GM18861 (cell line): Measurements from ENCODE around the gene NKAIN4.

Experiments used
- ATAC-seq: cut with Tn5 transposase; IDR thresholded peaks from one replicate; pipeline ENCODE4 v1.9.1; 2021; ENCODE audit not compliant: unreplicated experiment

Gene NKAIN4

GRCh38 chr20:63274381-63275228, 20.3 kb upstream of the NKAIN4 start:
- ATAC-seq = no peak

DNA sequence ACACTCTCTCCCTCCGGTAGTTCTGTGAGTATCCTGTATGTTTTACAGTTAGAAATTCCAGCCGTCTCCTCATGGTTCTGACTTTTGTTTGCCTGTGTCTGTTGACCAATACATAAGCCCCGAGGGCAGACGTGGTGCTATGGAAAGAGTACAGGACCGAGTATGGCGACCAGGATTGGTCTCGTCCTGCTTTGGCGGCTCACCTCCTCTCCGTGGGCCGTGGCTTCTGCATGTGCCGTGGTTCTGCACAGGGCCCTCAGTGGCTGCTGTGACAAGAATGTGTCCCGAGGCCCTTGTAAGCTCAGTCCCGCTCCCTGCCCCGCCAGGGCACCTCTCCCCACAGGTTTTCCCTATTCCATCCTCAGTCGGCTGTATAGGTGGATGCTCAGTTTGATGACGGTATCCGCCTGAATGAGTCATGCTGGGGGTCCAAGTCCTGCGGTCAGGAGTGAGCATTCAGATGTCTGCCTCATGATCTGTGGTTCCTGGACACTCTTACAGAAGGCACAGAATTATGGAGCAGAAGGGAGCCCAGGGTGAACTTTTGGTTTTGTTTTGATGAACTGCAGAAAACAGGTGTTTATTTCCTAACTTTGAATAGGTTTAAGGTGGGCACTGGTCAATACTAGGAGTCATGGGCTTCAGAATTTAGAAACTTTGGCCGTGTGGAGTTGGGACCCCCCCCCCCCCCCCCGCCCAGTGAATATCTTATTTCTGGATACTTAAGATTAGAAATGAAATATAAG, 19.5 kb upstream of the NKAIN4 start:
- ATAC-seq = no peak

DNA sequence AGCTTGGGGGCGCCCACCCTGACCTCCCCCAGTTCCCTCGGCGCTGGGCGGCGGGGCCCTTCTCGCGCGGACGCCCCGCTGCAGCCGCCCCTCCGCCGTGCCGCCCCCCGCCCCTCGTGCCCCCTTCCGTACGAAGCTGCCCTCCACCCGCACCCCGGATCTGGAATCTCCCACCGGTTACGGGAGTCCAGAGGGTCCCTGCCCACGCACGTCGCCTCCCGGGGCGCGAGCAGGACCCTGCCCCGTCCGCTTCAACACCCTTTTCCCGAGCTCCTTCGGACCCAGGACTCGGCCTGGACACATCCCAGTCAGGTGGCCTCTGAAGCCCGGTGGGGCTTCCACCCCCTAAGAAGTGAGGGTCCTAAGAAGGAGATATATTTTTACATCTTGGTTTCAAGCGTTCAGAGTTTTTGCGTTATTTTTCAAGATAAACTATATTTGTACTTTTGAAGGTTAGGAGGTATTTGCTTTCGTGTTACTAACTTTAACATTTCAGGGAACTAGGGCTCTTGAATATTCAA, 18.9 kb upstream of the NKAIN4 start:
- no peak for ATAC-seq

- ATAC-seq = peak; percentile 78
Observed at GRCh38 chr20:63272105-63273058, 18.1 kb upstream of the NKAIN4 start, which contains the start of gene ARFGAP1. ARFGAP1 (plus strand) TSS chr20:63272813; CDS start chr20:63275581, 2,768 bp downstream.

DNA sequence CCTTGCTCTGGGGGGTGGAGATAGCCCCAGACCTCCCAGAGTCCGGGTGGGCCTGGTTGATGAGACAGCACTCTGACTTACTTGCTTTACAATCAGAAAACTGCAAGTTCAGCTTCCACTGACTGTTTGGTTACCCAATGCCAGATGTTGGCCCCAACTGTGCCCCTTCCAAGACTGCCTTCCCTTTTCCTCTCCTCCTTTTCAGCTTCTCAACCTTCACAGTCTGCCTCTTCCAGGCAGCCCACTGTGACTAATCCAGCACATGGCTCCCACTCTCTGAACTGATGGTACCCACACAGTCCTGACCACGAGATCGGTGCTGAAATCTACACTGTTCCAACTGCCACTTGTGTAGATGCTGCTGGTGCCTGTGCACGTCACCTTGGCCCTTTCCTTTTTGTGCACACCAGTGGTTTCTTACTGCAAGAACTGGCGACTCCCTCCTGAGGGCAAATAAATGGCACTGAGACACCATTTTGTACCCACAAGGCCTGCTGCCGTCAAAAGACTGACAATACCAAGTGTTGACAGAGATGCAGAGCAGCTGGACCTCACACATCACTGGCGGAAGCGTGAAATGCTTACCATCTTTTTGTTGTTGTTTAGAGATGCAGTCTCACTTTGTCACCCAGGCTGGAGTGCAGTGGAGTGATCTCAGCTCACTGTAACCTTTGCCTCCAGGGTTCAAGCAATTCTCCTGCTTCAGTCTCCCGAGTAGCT, 16.5 kb upstream of the NKAIN4 start:
- no peak for ATAC-seq

DNA sequence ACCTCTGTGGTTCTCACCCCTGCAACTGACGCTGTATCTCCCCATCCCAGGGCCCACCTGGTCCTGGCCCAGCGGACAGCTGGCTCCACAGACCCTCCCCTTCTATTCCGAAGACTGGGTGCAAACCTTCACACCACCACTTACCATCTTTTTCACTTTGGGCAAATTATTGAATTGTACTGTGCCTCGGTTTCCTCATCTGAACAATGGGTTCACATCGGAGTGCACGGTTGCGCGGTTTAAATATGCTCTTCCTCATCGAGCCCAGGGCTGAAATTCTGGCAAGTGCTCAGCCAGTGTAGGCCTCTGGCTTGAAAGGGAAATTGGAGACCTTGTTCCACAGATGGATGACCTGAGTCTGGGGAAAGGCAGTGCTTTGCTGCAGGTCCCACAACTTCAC, 15.5 kb upstream of the NKAIN4 start:
- no peak for ATAC-seq

- ATAC-seq = no peak
Observed at GRCh38 chr20:63268671-63269439, 14.6 kb upstream of the NKAIN4 start.

DNA sequence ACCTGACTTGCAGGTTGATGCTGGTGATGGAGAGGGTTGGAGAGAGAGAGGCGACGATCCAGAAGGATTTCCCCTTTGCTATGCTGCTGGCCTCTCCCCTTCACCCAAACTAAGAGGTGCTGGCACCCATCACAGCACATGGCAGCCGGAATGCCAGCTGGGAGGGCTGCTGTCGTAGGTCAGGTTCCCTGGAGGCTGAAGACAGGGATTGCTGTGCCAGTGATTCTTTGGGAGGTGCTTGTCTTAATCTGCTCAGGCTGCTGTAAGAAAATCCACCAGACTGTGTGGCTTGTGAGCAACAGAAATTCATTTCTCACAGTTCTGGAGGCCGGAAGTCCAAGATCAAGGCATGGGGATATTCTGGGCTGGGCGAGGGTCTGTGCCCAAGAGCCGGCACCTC, 14.0 kb upstream of the NKAIN4 start:
- ATAC-seq = no peak

- ATAC-seq = no peak
Observed at GRCh38 chr20:63267691-63268090, 13.4 kb upstream of the NKAIN4 start.

- no peak for ATAC-seq
Observed at GRCh38 chr20:63265891-63266515, 11.7 kb upstream of the NKAIN4 start.

- no peak for ATAC-seq
Observed at GRCh38 chr20:63264519-63264918, 10.3 kb upstream of the NKAIN4 start.

GRCh38 chr20:63264000-63264399, 9.7 kb upstream of the NKAIN4 start:
- no peak for ATAC-seq

DNA sequence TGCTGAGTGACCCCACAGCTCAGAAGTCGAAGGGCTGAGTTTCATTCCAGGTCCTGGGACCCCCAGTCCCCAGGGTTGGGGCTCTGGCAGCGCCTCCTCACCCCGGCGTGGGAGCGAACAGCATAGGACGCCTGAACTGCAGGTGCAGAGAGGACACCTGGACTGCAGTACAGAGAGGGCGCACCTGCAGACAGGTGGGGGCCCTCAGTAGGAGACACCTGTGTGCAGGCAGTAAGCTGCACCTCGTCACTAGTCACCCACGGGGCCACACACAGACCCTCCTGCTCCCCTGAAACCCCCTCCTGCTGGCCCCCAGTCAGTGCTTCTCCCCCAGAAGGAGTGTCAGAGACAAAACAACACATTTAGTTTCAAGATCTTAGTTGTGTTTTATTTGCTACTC, 8.6 kb upstream of the NKAIN4 start:
- no peak for ATAC-seq

GRCh38 chr20:63261795-63262528, 7.7 kb upstream of the NKAIN4 start:
- no peak for ATAC-seq

GRCh38 chr20:63261060-63261794, 7.0 kb upstream of the NKAIN4 start:
- no peak for ATAC-seq

DNA sequence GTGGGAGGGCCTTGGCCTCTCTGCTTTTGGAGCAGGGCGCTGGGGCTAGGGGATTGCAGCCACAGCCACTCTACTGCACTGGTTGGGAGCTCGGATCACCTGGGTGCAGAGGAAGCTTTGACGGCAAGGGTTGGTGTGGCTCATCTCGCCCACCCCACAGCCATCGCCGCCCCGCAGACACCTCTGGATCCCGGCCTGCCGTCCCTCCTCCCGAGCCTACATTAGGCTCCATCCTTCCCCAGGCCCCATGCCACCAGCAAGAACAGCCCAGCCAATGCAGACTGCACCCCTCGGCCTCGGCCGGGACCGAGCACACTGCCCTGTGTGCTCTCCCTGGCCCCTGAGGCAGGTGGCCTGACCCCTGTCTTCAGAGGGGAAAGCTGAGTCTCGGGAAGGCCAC, 6.3 kb upstream of the NKAIN4 start:
- ATAC-seq = no peak

- ATAC-seq = no peak
Observed at GRCh38 chr20:63259734-63260460, 5.6 kb upstream of the NKAIN4 start.
